GM21529 (cell line): Measurements from ENCODE around the gene TMEM87B.
A peak's percentile ranks its signal among the peaks of the same experiment; 100 is the strongest.
"Not testable (repeated sequence)": the region's sequence is repeated elsewhere in the genome, so short reads cannot be mapped to it uniquely, and the experiment has no call there.

ENCODE experiments used
- ATAC-seq: cut with Tn5 transposase; IDR thresholded peaks from one replicate; pipeline ENCODE4 v1.9.1; 2021; ENCODE audit not compliant: unreplicated experiment

Gene TMEM87B

GRCh38 chr2:112065486-112065885 is 10.4 kb downstream of the TMEM87B start:
- ATAC-seq, result no peak

GRCh38 chr2:112065966-112066365 is 10.9 kb downstream of the TMEM87B start:
- ATAC-seq, result no peak

- ATAC-seq, result not testable (repeated sequence)
Observed at GRCh38 chr2:112069794-112070193, 14.7 kb downstream of the TMEM87B start.

- no peak for ATAC-seq
Observed at GRCh38 chr2:112073875-112074274, 18.8 kb downstream of the TMEM87B start.

- no peak for ATAC-seq
Observed at GRCh38 chr2:112074506-112074905, 19.4 kb downstream of the TMEM87B start.

- no peak for ATAC-seq
Observed at GRCh38 chr2:112075490-112076260, 20.6 kb downstream of the TMEM87B start.

- ATAC-seq, result no peak
Observed at GRCh38 chr2:112077814-112078213, 22.7 kb downstream of the TMEM87B start.

- ATAC-seq, result no peak
Observed at GRCh38 chr2:112081262-112081661, 26.2 kb downstream of the TMEM87B start.

GRCh38 chr2:112084689-112085374 is 29.8 kb downstream of the TMEM87B start:
- no peak for ATAC-seq

- ATAC-seq, result no peak
Observed at GRCh38 chr2:112085375-112085730, 30.3 kb downstream of the TMEM87B start.

- ATAC-seq, result no peak
Observed at GRCh38 chr2:112085916-112086669, 31.0 kb downstream of the TMEM87B start.

- ATAC-seq, result peak; percentile 77
Observed at GRCh38 chr2:112087346-112088020, 32.4 kb downstream of the TMEM87B start.

- no peak for ATAC-seq
Observed at GRCh38 chr2:112089375-112089774, 34.3 kb downstream of the TMEM87B start.

- ATAC-seq, result no peak
Observed at GRCh38 chr2:112092286-112093041, 37.4 kb downstream of the TMEM87B start.

- ATAC-seq, result no peak
Observed at GRCh38 chr2:112093216-112093615, 38.1 kb downstream of the TMEM87B start.

GRCh38 chr2:112095681-112096080 is 40.6 kb downstream of the TMEM87B start:
- no peak for ATAC-seq

- ATAC-seq, result no peak
Observed at GRCh38 chr2:112096098-112096497, 41.0 kb downstream of the TMEM87B start.

GRCh38 chr2:112108178-112108832 is 53.2 kb downstream of the TMEM87B start:
- no peak for ATAC-seq

GRCh38 chr2:112109278-112109677 is 54.2 kb downstream of the TMEM87B start:
- no peak for ATAC-seq

GRCh38 chr2:112110966-112111365 is 55.9 kb downstream of the TMEM87B start:
- ATAC-seq, result no peak
